Activated B cell treated with CpG ODN at 0.5 μM for 24 hours (primary cell): ENCODE results near the gene GRIK4. TPM values are rescaled to one million over a fixed set of nuclear protein-coding genes. Genes with fewer than 3 reads are reported as not detected.

Source experiments
- ATAC-seq: fragments of 200-7000 bp; cut with Tn5 transposase; one replicate; pipeline ENCODE4 v1.10.0; 2021; ENCODE audit warnings: low read depth, mild to moderate bottlenecking, moderate library complexity
- CTCF ChIA-PET: fragments of 350-600 bp; sonication (Branson Sonifier 250); formaldehyde crosslinking; loops from one replicate; lab custom pipeline; 2021; ENCODE audit warnings: antibody characterized with exemption; lab: Charles Lee
- POLR2A ChIA-PET: fragments of 350-600 bp; sonication (Branson Sonifier 250); formaldehyde crosslinking; loops from one replicate; lab custom pipeline; 2021; ENCODE audit warnings: antibody characterized with exemption; lab: Charles Lee
- DNase-seq: peaks from one replicate; pipeline ENCODE4 v3.0.0; 2022
- H3K27ac Mint-ChIP-seq: one replicate; pipeline ENCODE4 v1.8.0; 2020; ENCODE audit warnings: mixed read lengths
- H3K27me3 Mint-ChIP-seq: one replicate; pipeline ENCODE4 v1.8.0; 2021; ENCODE audit warnings: mixed read lengths
- H3K36me3 Mint-ChIP-seq: one replicate; pipeline ENCODE4 v1.8.0; 2021; ENCODE audit warnings: low read depth, mixed read lengths
- H3K4me1 Mint-ChIP-seq: one replicate; pipeline ENCODE4 v1.8.0; 2021; ENCODE audit warnings: mixed read lengths
- H3K4me3 Mint-ChIP-seq: one replicate; pipeline ENCODE4 v1.8.0; 2020; ENCODE audit warnings: mild to moderate bottlenecking, mixed read lengths
- H3K9me3 Mint-ChIP-seq: one replicate; pipeline ENCODE4 v1.8.0; 2020; ENCODE audit warnings: mixed read lengths
- intact Hi-C: fragments of 100-400 bp; cut with micrococcal nuclease; formaldehyde crosslinking; loops from one replicate; pipeline ENCODE4 v1.15.1; 2024
- total RNA-seq: library from RNA; stranded (reverse); gene quantifications from 2 replicates; pipeline ENCODE4 v1.2.3, GENCODE V29; 2022
- TF ChIP-seq, protein P1 (sequence below): fragments of 200-600 bp; IDR thresholded peaks from one replicate; pipeline ENCODE4 v1.8.0; 2022; ENCODE audit warnings: antibody characterized with exemption, mild to moderate bottlenecking

The GRIK4 gene
- total RNA-seq, 1 donor from 2014 or later: not detected

DNA sequence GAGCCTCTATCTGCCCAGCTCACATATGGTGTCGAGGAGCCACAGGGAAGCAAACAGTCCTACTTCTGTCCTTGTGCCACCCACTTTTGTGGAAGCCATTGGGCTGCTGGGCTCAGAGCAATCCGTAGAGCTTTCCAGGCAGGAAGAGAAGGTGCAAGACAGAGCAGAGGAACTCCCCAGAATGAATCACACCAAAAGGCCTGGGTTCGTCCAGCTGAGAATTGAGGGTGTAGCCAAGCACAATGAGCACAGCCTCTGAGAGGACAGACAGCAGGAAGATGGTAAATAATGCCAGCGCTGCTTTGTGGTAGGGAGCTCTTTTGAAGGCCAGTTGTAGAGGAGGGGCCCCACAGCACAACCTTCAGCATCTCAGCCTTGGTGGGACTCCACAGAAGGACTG is 237.8 kb downstream of the GRIK4 start:
- Mint-ChIP-seq H3K9me3 (no peaks in the 10 kb centered on the region), H3K4me3 (no peak overlapping the region), H3K27ac (no peak overlapping the region), H3K27me3 (peaks cover 2% of the 10 kb centered on the region), H3K4me1 (no peaks in the 10 kb centered on the region), H3K36me3 (no peaks in the 10 kb centered on the region)
- TF ChIP-seq, protein P1, sequence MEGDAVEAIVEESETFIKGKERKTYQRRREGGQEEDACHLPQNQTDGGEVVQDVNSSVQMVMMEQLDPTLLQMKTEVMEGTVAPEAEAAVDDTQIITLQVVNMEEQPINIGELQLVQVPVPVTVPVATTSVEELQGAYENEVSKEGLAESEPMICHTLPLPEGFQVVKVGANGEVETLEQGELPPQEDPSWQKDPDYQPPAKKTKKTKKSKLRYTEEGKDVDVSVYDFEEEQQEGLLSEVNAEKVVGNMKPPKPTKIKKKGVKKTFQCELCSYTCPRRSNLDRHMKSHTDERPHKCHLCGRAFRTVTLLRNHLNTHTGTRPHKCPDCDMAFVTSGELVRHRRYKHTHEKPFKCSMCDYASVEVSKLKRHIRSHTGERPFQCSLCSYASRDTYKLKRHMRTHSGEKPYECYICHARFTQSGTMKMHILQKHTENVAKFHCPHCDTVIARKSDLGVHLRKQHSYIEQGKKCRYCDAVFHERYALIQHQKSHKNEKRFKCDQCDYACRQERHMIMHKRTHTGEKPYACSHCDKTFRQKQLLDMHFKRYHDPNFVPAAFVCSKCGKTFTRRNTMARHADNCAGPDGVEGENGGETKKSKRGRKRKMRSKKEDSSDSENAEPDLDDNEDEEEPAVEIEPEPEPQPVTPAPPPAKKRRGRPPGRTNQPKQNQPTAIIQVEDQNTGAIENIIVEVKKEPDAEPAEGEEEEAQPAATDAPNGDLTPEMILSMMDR: no peak
- CTCF ChIA-PET: no interaction called here
- no peak for ATAC-seq
- intact Hi-C loops: no loop called here
- POLR2A ChIA-PET: no interaction called here
- no peak for DNase-seq

DNA sequence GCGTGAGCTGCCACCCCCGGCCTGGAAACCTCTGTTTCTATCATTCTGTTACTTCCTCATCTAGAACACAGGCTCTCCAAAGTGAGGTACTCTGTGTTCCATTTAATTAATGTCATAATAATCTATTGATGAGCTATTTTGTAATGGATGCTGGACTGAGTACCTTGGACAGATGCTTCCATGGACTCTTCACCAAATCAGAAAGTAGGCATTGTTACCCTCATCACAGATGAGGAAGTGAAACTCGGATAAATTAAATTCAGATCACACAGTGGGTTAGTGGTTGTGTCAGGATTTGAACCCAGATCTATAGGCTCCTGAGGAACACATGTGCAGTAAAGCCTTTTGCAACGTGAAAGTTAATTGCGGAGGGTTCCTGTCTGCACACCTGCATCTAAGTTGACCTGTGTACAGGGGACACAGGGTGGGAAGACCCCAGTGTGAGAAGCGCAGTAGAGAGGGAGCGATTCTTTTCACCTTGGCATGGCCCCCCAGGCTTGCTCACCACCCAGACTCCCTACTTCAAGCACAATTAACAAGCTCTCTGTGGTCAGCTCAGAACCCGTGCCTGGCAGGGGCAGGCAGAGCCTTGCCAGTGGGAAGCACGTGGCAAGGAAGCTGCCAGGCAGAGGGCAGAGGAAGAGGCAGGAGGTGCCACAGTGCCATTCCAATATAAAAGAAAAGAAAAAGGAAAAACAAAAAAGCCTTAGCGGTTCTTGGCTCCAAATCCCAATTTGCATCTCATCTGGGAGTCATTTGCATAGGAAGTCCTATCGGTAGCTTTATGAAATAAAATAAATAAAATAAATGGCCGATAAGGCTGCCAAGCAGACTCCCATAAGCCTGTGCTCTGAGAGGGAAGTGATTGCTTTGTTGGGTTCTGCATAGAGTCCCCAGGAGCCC is 239.3 kb downstream of the GRIK4 start:
- TF ChIP-seq, protein P1: no peak
- no peaks in the 10 kb centered on the region for H3K36me3 Mint-ChIP-seq
- DNase-seq (no peak), ATAC-seq (no peak)
- H3K9me3 Mint-ChIP-seq: no peaks in the 10 kb centered on the region
- intact Hi-C loops: no loop called here
- H3K4me3 Mint-ChIP-seq: no peak overlapping the region
- ChIA-PET POLR2A (no interaction called here), CTCF (no interaction called here)
- no peaks in the 10 kb centered on the region for H3K4me1 Mint-ChIP-seq
- H3K27ac Mint-ChIP-seq: no peak overlapping the region
- peaks cover 2% of the 10 kb centered on the region for H3K27me3 Mint-ChIP-seq

GRCh38 chr11:120751550-120751949 is 240.0 kb downstream of the GRIK4 start:
- TF ChIP-seq, protein P1: no peak
- Mint-ChIP-seq H3K9me3 (no peaks in the 10 kb centered on the region), H3K4me1 (no peaks in the 10 kb centered on the region), H3K27me3 (peaks cover 2% of the 10 kb centered on the region), H3K4me3 (no peak overlapping the region), H3K27ac (no peak overlapping the region), H3K36me3 (no peaks in the 10 kb centered on the region)
- intact Hi-C loops: no loop called here
- ATAC-seq (no peak), DNase-seq (no peak)
- CTCF ChIA-PET: no interaction called here
- POLR2A ChIA-PET: no interaction called here

DNA sequence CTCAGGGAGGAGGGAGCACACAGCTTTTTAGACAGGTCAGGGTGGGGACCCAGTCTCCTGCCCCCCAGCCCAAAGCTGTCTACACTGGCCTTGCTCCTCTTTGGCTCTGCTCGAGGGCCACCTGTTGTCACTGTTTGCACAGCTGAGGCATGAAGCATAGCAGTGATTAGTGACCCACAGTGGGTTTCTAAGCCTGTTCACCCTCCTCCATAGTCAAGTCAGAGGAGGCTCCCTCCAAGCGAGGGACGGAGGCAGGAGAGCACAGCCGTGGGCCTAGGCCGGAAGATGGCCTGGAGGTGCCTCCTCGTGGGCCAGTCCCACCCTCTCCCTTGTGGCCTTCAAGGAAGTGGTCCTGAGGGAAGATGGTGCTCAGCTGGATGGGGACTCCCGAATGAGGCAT is 241.1 kb downstream of the GRIK4 start:
- Mint-ChIP-seq H3K4me1 (no peaks in the 10 kb centered on the region), H3K27ac (no peak overlapping the region), H3K36me3 (no peaks in the 10 kb centered on the region), H3K27me3 (no peaks in the 10 kb centered on the region), H3K4me3 (no peak overlapping the region), H3K9me3 (no peaks in the 10 kb centered on the region)
- intact Hi-C loops: no loop called here
- DNase-seq (no peak), ATAC-seq (no peak)
- ChIA-PET POLR2A (no interaction called here), CTCF (no interaction called here)
- TF ChIP-seq, protein P1: no peak

DNA sequence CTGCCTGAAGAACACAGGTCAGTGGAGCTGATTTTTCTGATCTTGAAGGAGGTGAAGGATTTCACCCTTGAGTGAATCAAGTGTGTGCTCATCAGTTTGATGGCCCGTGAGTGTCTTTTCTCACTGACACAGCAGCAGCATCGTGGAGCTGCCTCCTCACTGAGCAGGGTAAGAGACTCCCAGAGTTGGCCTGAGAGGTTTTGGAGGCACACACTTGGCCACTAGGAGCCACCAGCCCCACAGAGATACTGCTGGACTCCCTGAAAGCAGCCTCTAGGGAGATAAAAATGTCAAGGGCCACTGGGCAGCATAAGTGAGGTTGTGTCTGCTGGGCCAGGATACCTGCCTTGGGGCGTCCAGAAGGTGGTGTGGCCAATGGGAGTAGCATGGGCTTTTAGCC is 245.4 kb downstream of the GRIK4 start:
- DNase-seq (no peak), ATAC-seq (no peak)
- H3K4me1 Mint-ChIP-seq: no peaks in the 10 kb centered on the region
- intact Hi-C loops: no loop called here
- no peak overlapping the region for H3K4me3 Mint-ChIP-seq
- ChIA-PET CTCF (no interaction called here), POLR2A (no interaction called here)
- no peaks in the 10 kb centered on the region for H3K9me3 Mint-ChIP-seq
- no peaks in the 10 kb centered on the region for H3K36me3 Mint-ChIP-seq
- H3K27me3 Mint-ChIP-seq: no peaks in the 10 kb centered on the region
- TF ChIP-seq, protein P1: no peak
- no peak overlapping the region for H3K27ac Mint-ChIP-seq
